Cardiac fibroblast (primary cell): Measurements from ENCODE around the gene CYP8B1.
"Not testable (repeated sequence)": the region's sequence is repeated elsewhere in the genome, so short reads cannot be mapped to it uniquely, and the experiment has no call there.

Experiments
- DNase-seq, 2 donors: peaks; one replicate each; pipeline versions ENCODE4 v3.0.0 to v3.0.0-alpha.2; 2010; ENCODE audit warnings: low read depth in 2 of 2
- H3K4me3 ChIP-seq, 2 donors: replicated peaks in 1 of 2; 1 replicate in 1 of 2; 2 replicates in 1 of 2; pipeline ENCODE4 v1.5.1; 2011; ENCODE audit warnings: low read depth in 2 of 2, low read length in 2 of 2, mild to moderate bottlenecking in 2 of 2, moderate library complexity in 1 of 2
- TF ChIP-seq, protein P1 (sequence below): IDR thresholded peaks from one replicate; pipeline ENCODE4 v1.5.1; 2011; ENCODE audit warnings: low read depth, mild to moderate bottlenecking, low read length, inconsistent platforms

The CYP8B1 gene

DNA sequence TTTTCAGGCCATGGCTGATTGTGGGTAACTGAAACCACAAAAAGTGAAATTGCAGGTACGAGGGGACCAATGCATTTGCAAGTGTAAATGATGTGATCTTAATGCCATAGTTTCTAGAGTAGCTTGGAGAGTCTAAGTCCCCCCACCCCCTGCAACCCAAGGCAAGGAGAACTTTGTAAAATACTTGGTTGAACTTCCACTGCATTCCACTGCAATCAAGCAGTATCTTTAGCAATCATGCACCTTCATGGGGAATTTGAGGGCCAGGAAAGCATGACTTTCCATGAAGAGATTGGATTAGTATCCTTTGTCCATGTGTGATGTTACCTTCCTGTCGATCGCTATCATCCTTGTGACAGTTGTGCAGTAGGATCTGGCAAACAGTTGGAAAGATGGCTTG, 11.4 kb upstream of the CYP8B1 start:
- DNase-seq, result no peak
- H3K4me3 ChIP-seq, result no peak overlapping the region
- TF ChIP-seq, protein P1, sequence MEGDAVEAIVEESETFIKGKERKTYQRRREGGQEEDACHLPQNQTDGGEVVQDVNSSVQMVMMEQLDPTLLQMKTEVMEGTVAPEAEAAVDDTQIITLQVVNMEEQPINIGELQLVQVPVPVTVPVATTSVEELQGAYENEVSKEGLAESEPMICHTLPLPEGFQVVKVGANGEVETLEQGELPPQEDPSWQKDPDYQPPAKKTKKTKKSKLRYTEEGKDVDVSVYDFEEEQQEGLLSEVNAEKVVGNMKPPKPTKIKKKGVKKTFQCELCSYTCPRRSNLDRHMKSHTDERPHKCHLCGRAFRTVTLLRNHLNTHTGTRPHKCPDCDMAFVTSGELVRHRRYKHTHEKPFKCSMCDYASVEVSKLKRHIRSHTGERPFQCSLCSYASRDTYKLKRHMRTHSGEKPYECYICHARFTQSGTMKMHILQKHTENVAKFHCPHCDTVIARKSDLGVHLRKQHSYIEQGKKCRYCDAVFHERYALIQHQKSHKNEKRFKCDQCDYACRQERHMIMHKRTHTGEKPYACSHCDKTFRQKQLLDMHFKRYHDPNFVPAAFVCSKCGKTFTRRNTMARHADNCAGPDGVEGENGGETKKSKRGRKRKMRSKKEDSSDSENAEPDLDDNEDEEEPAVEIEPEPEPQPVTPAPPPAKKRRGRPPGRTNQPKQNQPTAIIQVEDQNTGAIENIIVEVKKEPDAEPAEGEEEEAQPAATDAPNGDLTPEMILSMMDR, result no peak

DNA sequence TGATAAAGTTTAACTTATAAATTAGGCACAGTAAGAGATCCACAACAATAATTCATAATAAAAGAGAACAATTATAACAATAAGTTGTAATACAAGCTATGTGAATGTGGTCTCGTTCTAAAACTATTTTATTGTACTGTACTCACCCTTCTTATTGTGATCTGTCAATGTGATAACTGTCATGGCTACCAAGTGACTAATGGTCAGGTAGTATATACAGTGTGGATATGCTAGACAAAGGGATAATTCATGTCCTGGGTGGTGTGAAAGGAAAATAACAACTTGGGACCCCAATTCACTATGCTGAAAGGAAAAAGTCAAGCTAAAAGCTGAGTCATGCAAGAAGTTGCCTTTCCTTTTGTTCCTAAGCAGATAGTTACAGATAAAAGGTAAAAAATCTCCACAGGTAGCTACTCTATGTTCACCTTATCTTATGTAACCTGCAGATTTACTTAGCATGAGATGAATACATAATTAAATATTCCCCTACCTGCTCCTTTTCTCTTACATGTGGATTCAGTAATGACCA, 10.7 kb upstream of the CYP8B1 start:
- no peak for DNase-seq
- no peak overlapping the region for H3K4me3 ChIP-seq
- TF ChIP-seq, protein P1, result no peak

DNA sequence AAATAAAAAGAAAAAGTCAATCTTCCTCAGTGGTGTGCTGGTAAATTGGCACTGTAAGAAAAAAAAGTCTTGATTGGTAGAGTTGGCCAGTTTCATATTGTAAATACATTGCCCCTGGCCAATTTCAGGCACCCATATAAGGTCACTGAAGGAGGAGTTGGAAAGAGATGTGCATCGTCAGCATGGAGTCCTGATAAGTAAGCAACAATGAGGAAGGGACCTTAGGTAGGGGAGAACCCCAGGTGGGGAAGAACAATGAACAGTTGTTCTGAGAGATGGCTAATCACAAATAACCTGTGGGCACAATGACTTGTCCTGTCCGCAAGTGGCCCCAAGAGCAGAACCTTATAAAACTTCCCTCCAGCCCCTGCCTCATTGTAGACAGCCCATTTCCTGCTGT, 8.6 kb upstream of the CYP8B1 start:
- TF ChIP-seq, protein P1, result no peak
- DNase-seq, result no peak
- no peak overlapping the region for H3K4me3 ChIP-seq

DNA sequence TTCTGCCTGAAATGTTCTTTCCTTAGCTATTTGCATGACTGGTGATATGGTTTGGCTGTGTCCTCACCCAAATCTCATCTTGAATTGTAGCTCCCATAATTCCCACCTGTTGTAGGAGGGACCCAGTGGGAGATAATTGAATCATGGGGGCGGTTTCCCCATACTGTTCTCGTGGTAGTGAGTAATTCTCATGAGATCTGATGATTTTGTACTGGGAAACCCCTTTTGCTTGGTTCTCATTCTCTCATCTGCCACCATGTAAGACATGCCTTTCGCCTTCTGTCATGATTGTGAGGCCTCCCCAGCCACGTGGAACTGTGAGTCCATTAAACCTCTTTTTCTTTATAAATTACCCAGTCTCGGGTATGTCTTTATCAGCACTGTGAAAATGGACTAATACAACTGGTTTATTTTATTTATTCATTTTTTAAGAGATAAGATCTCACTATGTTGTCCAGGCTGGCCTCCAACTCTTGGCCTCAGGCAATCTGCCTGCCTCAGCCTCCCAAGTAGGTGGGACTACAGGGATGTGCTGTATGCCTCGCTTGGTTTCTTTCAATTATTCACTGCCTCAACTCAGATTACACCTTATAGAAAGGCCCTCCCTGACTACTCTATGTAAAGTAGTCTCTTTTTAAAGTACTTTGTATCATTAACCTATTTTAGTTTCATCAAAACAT, 7.7 kb upstream of the CYP8B1 start:
- peak in 1 of 2 donors; percentile 31 for DNase-seq

DNA sequence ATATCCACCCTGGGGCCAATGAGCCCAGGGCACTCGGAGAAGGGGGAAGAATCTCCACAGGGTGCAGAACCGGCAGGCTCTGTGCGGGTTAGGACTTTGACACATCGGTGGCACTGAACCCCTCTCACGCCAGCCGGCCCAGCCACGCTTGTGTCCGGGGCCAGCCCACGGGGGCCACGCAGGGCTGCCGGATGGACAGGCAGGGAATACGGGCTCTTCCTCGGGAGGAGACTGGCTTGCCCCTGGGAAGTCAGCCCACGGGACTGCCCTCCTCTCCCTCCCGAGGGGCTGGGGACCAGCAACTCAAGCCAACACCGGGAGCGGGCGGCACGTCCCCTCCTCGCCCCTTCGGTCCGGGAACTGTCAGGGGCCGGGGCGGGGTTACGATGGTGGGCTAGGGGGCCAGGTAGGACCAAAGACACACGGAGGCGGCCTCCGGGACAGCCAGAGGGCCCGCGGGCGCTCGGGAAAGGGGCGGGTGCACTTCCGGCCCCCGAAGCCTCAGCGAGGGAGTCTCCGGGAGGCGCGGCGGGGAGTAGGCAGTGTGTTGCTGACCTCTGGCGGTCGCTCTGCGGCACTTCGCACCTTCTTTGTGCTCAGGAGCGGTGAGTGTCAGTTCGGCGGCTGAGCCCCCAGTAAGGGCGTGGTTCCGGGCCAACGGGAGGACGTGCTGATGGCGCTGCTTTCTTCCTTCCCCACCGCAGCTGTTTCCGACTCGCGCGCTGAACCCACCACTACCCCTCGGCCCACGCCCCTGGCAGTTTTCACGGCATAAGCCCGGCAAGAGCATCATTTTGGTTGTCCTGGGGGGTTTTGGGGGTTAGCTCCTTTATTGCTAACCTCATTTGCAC, 5.1 kb upstream of the CYP8B1 start:
- peak; percentile 80 to 84 for DNase-seq
- peak overlapping the region; percentile 62 to 65 for H3K4me3 ChIP-seq
- TF ChIP-seq, protein P1, result peak; percentile 92

More for the DNA sequence above, 7.7 kb upstream of the CYP8B1 start:
- not testable (repeated sequence) for H3K4me3 ChIP-seq

DNA sequence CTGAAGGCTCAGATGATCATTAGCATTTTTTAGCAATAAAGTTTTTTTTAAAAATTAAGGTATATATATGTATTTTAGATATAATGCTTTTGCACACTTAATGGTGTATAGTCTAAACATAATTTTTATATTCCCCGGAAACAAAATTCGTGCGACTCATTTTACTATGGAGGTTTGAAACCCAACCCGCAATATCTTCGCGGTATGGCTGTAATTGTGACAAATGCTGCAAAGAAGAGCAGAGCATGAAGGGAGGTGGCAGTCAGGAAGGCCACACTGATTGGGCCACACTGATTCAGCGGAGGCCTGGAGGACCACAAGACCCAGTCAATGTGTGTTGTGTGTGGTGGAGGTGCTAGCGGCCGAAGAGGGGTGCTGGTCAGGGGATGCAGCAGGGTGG, 4.5 kb upstream of the CYP8B1 start:
- H3K4me3 ChIP-seq, result peak overlapping the region; percentile 62 to 65
- no peak for DNase-seq
- TF ChIP-seq, protein P1, result no peak

DNA sequence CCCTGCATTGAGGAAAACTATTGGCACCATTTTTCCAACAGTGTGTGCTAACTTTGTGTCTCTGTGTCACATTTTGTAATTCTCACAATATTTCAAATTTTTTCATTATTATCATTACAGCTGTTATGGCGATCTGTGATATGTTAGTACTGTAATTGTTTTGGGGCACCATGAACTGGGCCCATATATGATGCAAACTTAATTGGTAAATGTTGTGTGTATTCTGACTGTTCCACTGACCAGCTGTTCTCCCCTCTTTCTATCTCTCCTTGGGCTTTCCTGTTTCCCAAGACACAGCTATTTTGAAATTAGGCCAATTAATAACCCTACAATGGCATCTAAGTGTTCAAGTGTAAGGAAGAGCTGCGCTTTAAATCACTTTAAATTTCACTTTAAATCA, 2.2 kb upstream of the CYP8B1 start:
- TF ChIP-seq, protein P1, result no peak
- DNase-seq, result no peak
- no peak overlapping the region for H3K4me3 ChIP-seq
